Measurements from ENCODE around the gene COA8. TPM values are rescaled to one million over a fixed set of nuclear protein-coding genes. Genes with fewer than 3 reads are reported as not detected.

The COA8 gene
- total and polyA plus RNA-seq, 9 of the 15 experiments (the other 6 are each of a cell fraction or from before 2014, with no cell fraction given) = 5.0 to 35.3 (median 25.7) TPM

GRCh38 chr14:103562179-103562428 lies 656 bp upstream of the COA8 start (continued):
- TF ChIP-seq CHD1 (IDR thresholded peaks at IDR 0.05; ENCODE audit: low read length) = no peak
- TF ChIP-seq BRCA1 (IDR thresholded peaks at IDR 0.05) = no peak
- TF ChIP-seq BRCA1 (CRISPR knock-in tag; IDR thresholded peaks at IDR 0.05) = 0 out of 2 replicates have a peak, but pooled peaks have one; percentile 13
- TF ChIP-seq ZNF408 (CRISPR knock-in tag; IDR thresholded peaks at IDR 0.05; ENCODE audit: low read depth) = no peak
- TF ChIP-seq CEBPG (CRISPR knock-in tag; IDR thresholded peaks at IDR 0.05) = peak; percentile 6; the same call in 1 of the 2 replicates
- no peak for TF ChIP-seq CEBPG (tag; conservative IDR thresholded peaks at IDR 0.05 in 1 of 2, IDR thresholded peaks at IDR 0.05 in 1 of 2)
- no peak for TF ChIP-seq FOXA1 (IDR thresholded peaks at IDR 0.05; ENCODE audit: borderline replicate concordance)
- 0 out of 2 replicates have a peak, but pooled peaks have one; percentile 8 for TF ChIP-seq ZBTB40 (IDR thresholded peaks at IDR 0.05)
- no peak for TF ChIP-seq ZBTB40 (CRISPR knock-in tag; IDR thresholded peaks at IDR 0.05)
- TF ChIP-seq ERF (CRISPR knock-in tag; IDR thresholded peaks at IDR 0.05) = no peak
- TF ChIP-seq NCOR1 (IDR thresholded peaks at IDR 0.05) = no peak
- no peak for TF ChIP-seq CREM (IDR thresholded peaks at IDR 0.05; ENCODE audit: low read depth)
- no peak for TF ChIP-seq PTBP1 (IDR thresholded peaks at IDR 0.05; ENCODE audit: low read depth, low read length)
- 0 out of 2 replicates have a peak, but pooled peaks have one; percentile 52 for TF ChIP-seq NR3C1 (CRISPR knock-in tag; IDR thresholded peaks at IDR 0.05)
- no peak for TF ChIP-seq ZNF668 (CRISPR knock-in tag; IDR thresholded peaks at IDR 0.05)
- TF ChIP-seq KLF1 (tag; IDR thresholded peaks at IDR 0.05) = no peak
- TF ChIP-seq DACH1 (IDR thresholded peaks at IDR 0.05; ENCODE audit: partially characterized antibody) = no peak
- TF ChIP-seq FOXA3 (CRISPR knock-in tag; conservative IDR thresholded peaks at IDR 0.05 in 1 of 2, IDR thresholded peaks at IDR 0.05 in 1 of 2) = peak in 1 of 2 experiments; percentile 23; a peak in 1 of 4 replicates
- no peak for TF ChIP-seq NFE2L1 (tag; IDR thresholded peaks at IDR 0.05; ENCODE audit: borderline replicate concordance, low read depth)
- no peak for TF ChIP-seq YBX1 (IDR thresholded peaks at IDR 0.05)
